ENCODE data around the gene HPDL. TPM values are rescaled to one million over a fixed set of nuclear protein-coding genes. Genes with fewer than 3 reads are reported as not detected.

Gene HPDL
- polyA plus RNA-seq, 3 donors: 3.0 to 4.8 (median 3.7) TPM

- no peak for DNase-seq (ENCODE audit: extremely low read depth in 1 of 11, low read depth in 9 of 11, low spot score in 4 of 11)
Measured at GRCh38 chr1:45378184-45378583, 51.5 kb downstream of the HPDL start.

Other genes with a start within 250 kb of the HPDL start
- gene ZSWIM5, start 120.3 kb upstream of the HPDL start, polyA plus RNA-seq (ENCODE audit: insufficient read length in 3 of 3): 1 to 10 TPM; 6.5 to 7.1 (median 6.7) TPM
- 10 to 100 TPM; 11.8 to 14.5 (median 14.4) TPM for gene TOE1, start 13.3 kb downstream of the HPDL start, polyA plus RNA-seq (ENCODE audit: insufficient read length in 3 of 3)
- 10 to 100 TPM; 24.2 to 35.6 (median 28.5) TPM for gene MUTYH, start 13.5 kb downstream of the HPDL start, polyA plus RNA-seq (ENCODE audit: insufficient read length in 3 of 3)
- 1 to 10 TPM; 6.4 to 8.1 (median 7.3) TPM for gene TESK2, start 164.3 kb downstream of the HPDL start, polyA plus RNA-seq (ENCODE audit: insufficient read length in 3 of 3)
- gene CCDC163, start 173.2 kb downstream of the HPDL start, polyA plus RNA-seq (ENCODE audit: insufficient read length in 3 of 3): 1 to 10 TPM; 1.7 to 2.5 (median 2.0) TPM
- gene MMACHC, start 173.4 kb downstream of the HPDL start, polyA plus RNA-seq (ENCODE audit: insufficient read length in 3 of 3): 10 to 100 TPM; 10.6 to 16.4 (median 11.9) TPM
- gene PRDX1, start 195.0 kb downstream of the HPDL start, polyA plus RNA-seq (ENCODE audit: insufficient read length in 3 of 3): 100 to 1,000 TPM; 301 to 376 (median 324) TPM
- 100 to 1,000 TPM; 289 to 345 (median 313) TPM for gene AKR1A1, start 223.9 kb downstream of the HPDL start, polyA plus RNA-seq (ENCODE audit: insufficient read length in 3 of 3)

Data from renal cortex interstitium (tissue), 11 donors.